ENCODE measurements around the gene PZP. TPM values are rescaled to one million over a fixed set of nuclear protein-coding genes. Genes with fewer than 3 reads are reported as not detected.

The PZP gene
- total and polyA plus RNA-seq, 9 of the 15 experiments (the other 6 are each of a cell fraction or from before 2014, with no cell fraction given) = 0.01 TPM; not detected in 8

DNA sequence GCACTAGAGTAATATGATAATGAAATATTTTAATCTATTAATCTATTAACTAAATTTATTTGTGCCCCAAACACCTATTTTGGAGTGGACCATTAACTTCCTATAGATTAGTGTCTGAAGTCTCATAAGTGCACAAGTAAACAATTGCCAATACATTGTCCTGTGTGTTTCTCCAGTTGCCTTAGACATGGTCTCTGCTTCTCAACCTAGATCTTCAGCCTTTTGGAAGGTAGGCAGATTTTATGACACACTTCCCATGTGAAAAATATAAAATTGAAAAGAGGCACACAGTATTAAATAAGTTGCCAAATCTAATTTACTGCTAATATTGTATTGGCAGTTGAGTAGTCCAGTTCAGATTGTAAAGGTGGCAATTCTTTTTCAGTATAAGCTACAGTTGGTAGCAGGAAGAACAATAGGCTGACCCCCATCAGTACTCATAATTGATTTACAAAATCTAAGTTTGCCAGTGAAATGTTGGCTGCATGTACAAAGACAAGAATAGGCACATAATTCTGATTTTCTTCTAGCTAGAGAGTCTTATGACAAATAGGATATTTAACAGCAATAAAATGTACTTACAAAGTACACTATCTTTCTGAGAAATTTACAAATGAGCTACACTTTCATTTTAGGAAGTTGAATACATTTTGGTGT lies 103.3 kb downstream of the PZP start:
- no peak for DNase-seq (ENCODE audit: extremely low read depth in 1 of 4, low spot score in 3 of 4)

DNA sequence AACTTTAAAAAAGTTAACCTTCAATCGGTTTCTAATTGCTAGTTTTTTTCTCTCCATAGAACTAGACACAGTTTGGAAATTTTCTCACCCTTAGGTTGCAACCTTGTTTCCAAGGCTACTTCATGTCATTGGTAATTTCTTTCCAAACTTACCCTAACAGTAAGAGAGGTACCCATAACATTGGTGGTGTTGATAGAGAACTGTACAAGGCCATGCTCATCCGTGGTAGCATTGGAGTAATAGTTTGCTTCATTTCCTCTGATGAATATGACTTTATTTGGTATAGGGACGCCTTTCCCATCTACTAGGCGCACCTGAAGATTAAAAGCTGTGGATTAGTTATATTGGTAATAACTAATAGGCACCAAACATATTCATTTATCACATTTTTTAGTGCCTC lies 104.1 kb downstream of the PZP start:
- Histone ChIP-seq H2AFZ (ENCODE audit: low read depth, low read length) (no peak overlapping the region), H3K36me3 (ENCODE audit: control insufficient read depth, insufficient read depth, low read length) (no peaks in the 10 kb centered on the region), H3K27ac (ENCODE audit: extremely low read depth, low read depth, low read length) (no peak overlapping the region), H3K9me3 (replicated peaks; ENCODE audit: control insufficient read depth, insufficient read depth, low read depth, low read length) (no peaks in the 10 kb centered on the region), H3K4me2 (ENCODE audit: insufficient read depth, low read length) (no peak overlapping the region), H4K20me1 (replicated peaks; ENCODE audit: control insufficient read depth, insufficient read depth, low read length) (no peaks in the 10 kb centered on the region), H3K9ac (ENCODE audit: insufficient read depth in 1 of 2, low read depth in 2 of 2, low read length in 2 of 2) (no peak overlapping the region), H3K4me3 (no peak overlapping the region), H3K4me1 (replicated peaks in 1 of 2; ENCODE audit: control insufficient read depth in 2 of 2, insufficient read depth in 2 of 2, low read length in 2 of 2) (no peaks in the 10 kb centered on the region), H3K27me3 (ENCODE audit: control insufficient read depth in 2 of 2, insufficient read depth in 2 of 2, low read length in 2 of 2) (peaks cover 0 to 2% of the 10 kb centered on the region in 2 experiments; a peak in 1 of 5 replicates), H3K79me2 (ENCODE audit: control insufficient read depth, insufficient read depth, low read length) (no peaks in the 10 kb centered on the region), H3K9me1 (ENCODE audit: control insufficient read depth, insufficient read depth, low read length) (no peaks in the 10 kb centered on the region)
- no peak for DNase-seq (ENCODE audit: extremely low read depth in 1 of 4, low spot score in 3 of 4)
- intact Hi-C loops (cut with micrococcal nuclease) = no loop called here
- in situ Hi-C loops (cut with MboI) = no loop called here
- BruUV-seq (replicated peaks) = no TSS peak
- no peak for ATAC-seq
- POLR2A ChIA-PET = interaction anchor here (0.8 kb wide), 1 partner anchor 12 kb away, joined by 3 read pairs; the partner anchor contains the start of gene A2M
- CTCF ChIA-PET (ENCODE audit: low intra/inter-chr PET ratio) = no interaction called here
- FAIRE-seq = no peak
- 0% methylated on average over 4 of the region's 4 CpGs for WGBS (ENCODE audit: insufficient coverage, low coverage, missing lambda C conversion rate)
- TF ChIP-seq XRCC5 (IDR thresholded peaks at IDR 0.05; ENCODE audit: low read depth, low read length) = no peak
- TF ChIP-seq ZNF347 (CRISPR knock-in tag; IDR thresholded peaks at IDR 0.05; ENCODE audit: low read depth) = no peak
- TF ChIP-seq RNF2 (IDR thresholded peaks at IDR 0.05) = no peak
- TF ChIP-seq ELF4 (CRISPR knock-in tag; IDR thresholded peaks at IDR 0.05) = no peak
- no peak for TF ChIP-seq SMAD4 (CRISPR knock-in tag; conservative IDR thresholded peaks at IDR 0.05)
- TF ChIP-seq, protein P1, sequence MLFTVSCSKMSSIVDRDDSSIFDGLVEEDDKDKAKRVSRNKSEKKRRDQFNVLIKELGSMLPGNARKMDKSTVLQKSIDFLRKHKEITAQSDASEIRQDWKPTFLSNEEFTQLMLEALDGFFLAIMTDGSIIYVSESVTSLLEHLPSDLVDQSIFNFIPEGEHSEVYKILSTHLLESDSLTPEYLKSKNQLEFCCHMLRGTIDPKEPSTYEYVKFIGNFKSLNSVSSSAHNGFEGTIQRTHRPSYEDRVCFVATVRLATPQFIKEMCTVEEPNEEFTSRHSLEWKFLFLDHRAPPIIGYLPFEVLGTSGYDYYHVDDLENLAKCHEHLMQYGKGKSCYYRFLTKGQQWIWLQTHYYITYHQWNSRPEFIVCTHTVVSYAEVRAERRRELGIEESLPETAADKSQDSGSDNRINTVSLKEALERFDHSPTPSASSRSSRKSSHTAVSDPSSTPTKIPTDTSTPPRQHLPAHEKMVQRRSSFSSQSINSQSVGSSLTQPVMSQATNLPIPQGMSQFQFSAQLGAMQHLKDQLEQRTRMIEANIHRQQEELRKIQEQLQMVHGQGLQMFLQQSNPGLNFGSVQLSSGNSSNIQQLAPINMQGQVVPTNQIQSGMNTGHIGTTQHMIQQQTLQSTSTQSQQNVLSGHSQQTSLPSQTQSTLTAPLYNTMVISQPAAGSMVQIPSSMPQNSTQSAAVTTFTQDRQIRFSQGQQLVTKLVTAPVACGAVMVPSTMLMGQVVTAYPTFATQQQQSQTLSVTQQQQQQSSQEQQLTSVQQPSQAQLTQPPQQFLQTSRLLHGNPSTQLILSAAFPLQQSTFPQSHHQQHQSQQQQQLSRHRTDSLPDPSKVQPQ (CRISPR knock-in tag; IDR thresholded peaks at IDR 0.05; ENCODE audit: borderline replicate concordance) = no peak
- no peak for TF ChIP-seq SMAD2 (IDR thresholded peaks at IDR 0.05; ENCODE audit: low read depth, low read length)
- TF ChIP-seq, protein P2, sequence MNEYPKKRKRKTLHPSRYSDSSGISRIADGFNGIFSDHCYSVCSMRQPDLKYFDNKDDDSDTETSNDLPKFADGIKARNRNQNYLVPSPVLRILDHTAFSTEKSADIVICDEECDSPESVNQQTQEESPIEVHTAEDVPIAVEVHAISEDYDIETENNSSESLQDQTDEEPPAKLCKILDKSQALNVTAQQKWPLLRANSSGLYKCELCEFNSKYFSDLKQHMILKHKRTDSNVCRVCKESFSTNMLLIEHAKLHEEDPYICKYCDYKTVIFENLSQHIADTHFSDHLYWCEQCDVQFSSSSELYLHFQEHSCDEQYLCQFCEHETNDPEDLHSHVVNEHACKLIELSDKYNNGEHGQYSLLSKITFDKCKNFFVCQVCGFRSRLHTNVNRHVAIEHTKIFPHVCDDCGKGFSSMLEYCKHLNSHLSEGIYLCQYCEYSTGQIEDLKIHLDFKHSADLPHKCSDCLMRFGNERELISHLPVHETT (CRISPR knock-in tag; conservative IDR thresholded peaks at IDR 0.05 in 1 of 2, IDR thresholded peaks at IDR 0.05 in 1 of 2) = no peak

More for the DNA sequence above, 103.3 kb downstream of the PZP start:
- no peaks in the 10 kb centered on the region for H3K36me3 ChIP-seq (ENCODE audit: control insufficient read depth, insufficient read depth, low read length)
- CTCF ChIA-PET (ENCODE audit: low intra/inter-chr PET ratio) = no interaction called here
- in situ Hi-C loops (cut with MboI) (no loop called here), intact Hi-C loops (cut with micrococcal nuclease) (no loop called here)
- peaks cover 0 to 2% of the 10 kb centered on the region in 2 experiments; a peak in 1 of 5 replicates for H3K27me3 ChIP-seq (ENCODE audit: control insufficient read depth in 2 of 2, insufficient read depth in 2 of 2, low read length in 2 of 2)
- H3K4me2 ChIP-seq (ENCODE audit: insufficient read depth, low read length) = no peak overlapping the region
- no peaks in the 10 kb centered on the region for H3K9me3 ChIP-seq (replicated peaks; ENCODE audit: control insufficient read depth, insufficient read depth, low read depth, low read length)
- TF ChIP-seq ZFX (CRISPR knock-in tag; IDR thresholded peaks at IDR 0.05) (no peak), ILF3 (IDR thresholded peaks at IDR 0.05; ENCODE audit: borderline replicate concordance) (no peak), ATF7 (IDR thresholded peaks at IDR 0.05) (no peak), RBFOX2 (IDR thresholded peaks at IDR 0.05; ENCODE audit: low read depth, low read length) (no peak), TOE1 (IDR thresholded peaks at IDR 0.05; ENCODE audit: borderline replicate concordance) (no peak), TOE1 (CRISPR knock-in tag; IDR thresholded peaks at IDR 0.05; ENCODE audit: borderline replicate concordance, low read depth) (no peak), L3MBTL2 (IDR thresholded peaks at IDR 0.05) (no peak)
- H3K9me1 ChIP-seq (ENCODE audit: control insufficient read depth, insufficient read depth, low read length) = no peaks in the 10 kb centered on the region
- H3K4me3 ChIP-seq = no peak overlapping the region
- FAIRE-seq (no peak), ATAC-seq (no peak)
- H2AFZ ChIP-seq (ENCODE audit: low read depth, low read length) = no peak overlapping the region
- BruUV-seq (replicated peaks) = no TSS peak
- no peaks in the 10 kb centered on the region for H3K4me1 ChIP-seq (replicated peaks in 1 of 2; ENCODE audit: control insufficient read depth in 2 of 2, insufficient read depth in 2 of 2, low read length in 2 of 2)
- H3K79me2 ChIP-seq (ENCODE audit: control insufficient read depth, insufficient read depth, low read length) = no peaks in the 10 kb centered on the region
- POLR2A ChIA-PET = no interaction called here
- no peak overlapping the region for H3K9ac ChIP-seq (ENCODE audit: insufficient read depth in 1 of 2, low read depth in 2 of 2, low read length in 2 of 2)
- no peak overlapping the region for H3K27ac ChIP-seq (ENCODE audit: extremely low read depth, low read depth, low read length)
- H4K20me1 ChIP-seq (replicated peaks; ENCODE audit: control insufficient read depth, insufficient read depth, low read length) = no peaks in the 10 kb centered on the region
